PC-9 (cell line): ENCODE measurements around the gene PFN4.
"Not testable (repeated sequence)": the region's sequence is repeated elsewhere in the genome, so short reads cannot be mapped to it uniquely, and the experiment has no call there.

Experiments used
- EZH2 ChIP-seq: fragments of 200-600 bp; sonication (generic); IDR thresholded peaks from 2 replicates; pipeline ENCODE4 v1.8.0; 2017; ENCODE audit warnings: antibody characterized with exemption, low read depth
- TF ChIP-seq, protein P1 (sequence below): fragments of 200-600 bp; sonication (generic); conservative IDR thresholded peaks from 2 replicates; pipeline ENCODE4 v1.6.1; 2017; ENCODE audit warnings: mixed run types, antibody characterized with exemption, mild to moderate bottlenecking, moderate library complexity

DNA sequence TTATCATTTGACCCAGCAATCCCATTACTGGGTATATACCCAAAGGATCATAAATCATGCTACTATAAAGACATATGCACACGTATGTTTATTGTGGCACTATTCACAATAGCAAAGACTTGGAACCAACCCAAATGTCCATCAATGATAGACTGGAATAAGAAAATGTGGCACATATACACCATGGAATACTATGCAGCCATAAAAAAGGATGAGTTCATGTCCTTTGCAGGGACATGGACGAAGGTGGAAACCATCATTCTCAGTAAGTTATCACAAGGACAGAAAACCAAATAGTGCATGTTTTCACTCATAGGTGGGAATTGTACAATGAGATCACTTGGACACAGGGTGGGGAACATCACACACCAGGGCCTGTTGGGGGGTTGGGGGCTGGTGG, 22.4 kb downstream of the PFN4 start:
- TF ChIP-seq, protein P1, sequence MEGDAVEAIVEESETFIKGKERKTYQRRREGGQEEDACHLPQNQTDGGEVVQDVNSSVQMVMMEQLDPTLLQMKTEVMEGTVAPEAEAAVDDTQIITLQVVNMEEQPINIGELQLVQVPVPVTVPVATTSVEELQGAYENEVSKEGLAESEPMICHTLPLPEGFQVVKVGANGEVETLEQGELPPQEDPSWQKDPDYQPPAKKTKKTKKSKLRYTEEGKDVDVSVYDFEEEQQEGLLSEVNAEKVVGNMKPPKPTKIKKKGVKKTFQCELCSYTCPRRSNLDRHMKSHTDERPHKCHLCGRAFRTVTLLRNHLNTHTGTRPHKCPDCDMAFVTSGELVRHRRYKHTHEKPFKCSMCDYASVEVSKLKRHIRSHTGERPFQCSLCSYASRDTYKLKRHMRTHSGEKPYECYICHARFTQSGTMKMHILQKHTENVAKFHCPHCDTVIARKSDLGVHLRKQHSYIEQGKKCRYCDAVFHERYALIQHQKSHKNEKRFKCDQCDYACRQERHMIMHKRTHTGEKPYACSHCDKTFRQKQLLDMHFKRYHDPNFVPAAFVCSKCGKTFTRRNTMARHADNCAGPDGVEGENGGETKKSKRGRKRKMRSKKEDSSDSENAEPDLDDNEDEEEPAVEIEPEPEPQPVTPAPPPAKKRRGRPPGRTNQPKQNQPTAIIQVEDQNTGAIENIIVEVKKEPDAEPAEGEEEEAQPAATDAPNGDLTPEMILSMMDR = not testable (repeated sequence)
- TF ChIP-seq EZH2 = not testable (repeated sequence)
